Measurements from ENCODE around the gene RAB5IF.

DNA sequence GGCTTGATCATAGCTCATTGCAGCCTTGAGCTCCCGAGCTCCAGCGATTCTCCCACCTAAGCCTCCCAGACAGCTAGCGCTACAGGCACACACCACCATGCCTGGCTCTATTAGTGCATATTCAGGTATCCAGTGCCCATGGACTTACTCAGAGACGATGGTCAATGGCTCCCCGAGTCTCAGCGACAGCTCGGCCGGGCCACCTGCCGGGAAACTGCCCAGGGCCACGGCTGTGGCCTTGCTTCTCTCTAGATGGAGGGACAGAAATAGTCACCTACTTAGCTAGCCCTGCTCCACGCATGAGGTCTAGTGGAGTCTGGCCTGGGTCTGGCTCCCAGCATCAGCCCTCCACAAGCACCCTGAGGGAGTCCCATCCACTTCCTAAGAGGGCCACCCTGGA is 28.8 kb downstream of the RAB5IF start:
- no peak for TF ChIP-seq POLR2A (IDR thresholded peaks at IDR 0.05)
- TF ChIP-seq, protein P1, sequence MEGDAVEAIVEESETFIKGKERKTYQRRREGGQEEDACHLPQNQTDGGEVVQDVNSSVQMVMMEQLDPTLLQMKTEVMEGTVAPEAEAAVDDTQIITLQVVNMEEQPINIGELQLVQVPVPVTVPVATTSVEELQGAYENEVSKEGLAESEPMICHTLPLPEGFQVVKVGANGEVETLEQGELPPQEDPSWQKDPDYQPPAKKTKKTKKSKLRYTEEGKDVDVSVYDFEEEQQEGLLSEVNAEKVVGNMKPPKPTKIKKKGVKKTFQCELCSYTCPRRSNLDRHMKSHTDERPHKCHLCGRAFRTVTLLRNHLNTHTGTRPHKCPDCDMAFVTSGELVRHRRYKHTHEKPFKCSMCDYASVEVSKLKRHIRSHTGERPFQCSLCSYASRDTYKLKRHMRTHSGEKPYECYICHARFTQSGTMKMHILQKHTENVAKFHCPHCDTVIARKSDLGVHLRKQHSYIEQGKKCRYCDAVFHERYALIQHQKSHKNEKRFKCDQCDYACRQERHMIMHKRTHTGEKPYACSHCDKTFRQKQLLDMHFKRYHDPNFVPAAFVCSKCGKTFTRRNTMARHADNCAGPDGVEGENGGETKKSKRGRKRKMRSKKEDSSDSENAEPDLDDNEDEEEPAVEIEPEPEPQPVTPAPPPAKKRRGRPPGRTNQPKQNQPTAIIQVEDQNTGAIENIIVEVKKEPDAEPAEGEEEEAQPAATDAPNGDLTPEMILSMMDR (IDR thresholded peaks at IDR 0.05) = no peak
